ENCODE data around the gene MTHFR.

MTHFR gene

DNA sequence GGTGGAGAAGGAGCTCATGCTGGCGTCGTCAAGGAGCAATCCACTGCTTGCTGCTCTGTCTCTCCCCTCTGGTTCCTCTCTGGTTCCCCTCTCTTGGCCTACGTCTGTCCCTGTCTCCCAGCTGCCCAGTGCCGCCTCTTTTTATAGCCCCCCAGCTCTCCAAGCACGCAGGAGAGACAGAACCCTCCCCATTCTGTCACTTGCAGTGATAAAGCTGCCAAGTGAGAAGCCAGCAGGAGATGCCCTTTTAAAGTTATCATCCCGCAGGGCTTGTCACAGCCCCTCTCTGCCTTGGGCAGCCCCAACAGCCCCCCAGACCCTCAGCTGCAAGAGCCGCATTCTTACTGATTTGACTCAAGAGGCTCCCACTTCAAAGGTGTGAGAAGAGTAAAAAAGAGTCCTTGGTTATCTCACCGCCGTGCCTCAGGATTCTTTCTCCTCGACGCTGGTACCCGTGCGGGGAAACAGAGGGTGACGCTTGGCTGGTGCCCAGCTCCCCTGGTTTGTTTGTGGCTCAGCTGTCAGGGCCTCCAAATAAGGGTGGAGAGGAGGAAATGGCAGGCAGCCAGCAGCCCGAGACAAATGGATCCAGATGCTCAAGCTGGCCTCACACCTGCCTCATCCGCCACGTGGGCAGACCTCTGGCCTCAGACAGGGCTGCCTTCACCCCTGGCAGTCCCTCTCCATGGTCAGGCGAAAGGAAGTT is 42.1 kb upstream of the MTHFR start, which contains the start of gene NPPA:
TSS of gene NPPA (minus strand) at position 117 of the 706 bp plus-strand sequence. CDS start at position 18, 99 bp downstream.
- H3K4me3 ChIP-seq (ENCODE audit: low read length), result no peak within 1 kb of the TSS
- TF ChIP-seq, protein P1, sequence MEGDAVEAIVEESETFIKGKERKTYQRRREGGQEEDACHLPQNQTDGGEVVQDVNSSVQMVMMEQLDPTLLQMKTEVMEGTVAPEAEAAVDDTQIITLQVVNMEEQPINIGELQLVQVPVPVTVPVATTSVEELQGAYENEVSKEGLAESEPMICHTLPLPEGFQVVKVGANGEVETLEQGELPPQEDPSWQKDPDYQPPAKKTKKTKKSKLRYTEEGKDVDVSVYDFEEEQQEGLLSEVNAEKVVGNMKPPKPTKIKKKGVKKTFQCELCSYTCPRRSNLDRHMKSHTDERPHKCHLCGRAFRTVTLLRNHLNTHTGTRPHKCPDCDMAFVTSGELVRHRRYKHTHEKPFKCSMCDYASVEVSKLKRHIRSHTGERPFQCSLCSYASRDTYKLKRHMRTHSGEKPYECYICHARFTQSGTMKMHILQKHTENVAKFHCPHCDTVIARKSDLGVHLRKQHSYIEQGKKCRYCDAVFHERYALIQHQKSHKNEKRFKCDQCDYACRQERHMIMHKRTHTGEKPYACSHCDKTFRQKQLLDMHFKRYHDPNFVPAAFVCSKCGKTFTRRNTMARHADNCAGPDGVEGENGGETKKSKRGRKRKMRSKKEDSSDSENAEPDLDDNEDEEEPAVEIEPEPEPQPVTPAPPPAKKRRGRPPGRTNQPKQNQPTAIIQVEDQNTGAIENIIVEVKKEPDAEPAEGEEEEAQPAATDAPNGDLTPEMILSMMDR (IDR thresholded peaks at IDR 0.05; ENCODE audit: insufficient read depth, low read depth, low read length, missing control alignments), result no peak
- no peak for DNase-seq (ENCODE audit: low read depth)

DNA sequence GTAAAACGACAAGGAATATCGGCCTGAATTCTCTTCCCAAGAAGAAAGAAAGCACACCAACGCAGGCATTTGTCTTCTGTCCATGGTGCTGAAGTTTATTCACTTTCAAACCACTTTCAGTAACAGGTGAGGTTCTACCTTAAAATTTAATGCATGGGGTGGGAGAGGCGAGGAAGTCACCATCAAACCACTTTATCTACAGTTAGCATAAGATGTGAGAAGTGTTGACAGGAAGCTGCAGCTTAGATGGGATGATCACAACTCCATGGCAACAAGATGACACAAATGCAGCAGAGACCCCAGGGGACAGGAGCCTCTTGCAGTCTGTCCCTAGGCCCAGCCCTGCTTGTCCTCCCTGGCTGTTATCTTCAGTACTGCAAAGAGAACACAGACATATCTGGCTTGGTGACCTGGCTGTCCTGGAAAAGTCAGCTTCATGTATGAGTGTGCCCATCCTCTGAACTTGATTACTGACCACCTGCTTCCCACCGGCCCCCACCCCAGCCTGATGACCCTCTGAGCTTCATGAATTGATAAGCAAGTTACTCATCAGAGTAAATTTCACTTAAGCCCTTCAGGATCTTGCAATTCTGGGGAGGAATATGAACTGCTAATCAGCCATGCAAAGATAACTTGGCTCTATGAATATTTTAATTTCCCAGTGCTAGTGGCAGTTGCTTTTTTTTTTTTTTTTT is 40.0 kb upstream of the MTHFR start:
- TF ChIP-seq, protein P1 (IDR thresholded peaks at IDR 0.05; ENCODE audit: insufficient read depth, low read depth, low read length, missing control alignments), result no peak
- DNase-seq (ENCODE audit: low read depth), result peak; percentile 48
- H3K4me3 ChIP-seq (ENCODE audit: low read length), result no peak overlapping the region

DNA sequence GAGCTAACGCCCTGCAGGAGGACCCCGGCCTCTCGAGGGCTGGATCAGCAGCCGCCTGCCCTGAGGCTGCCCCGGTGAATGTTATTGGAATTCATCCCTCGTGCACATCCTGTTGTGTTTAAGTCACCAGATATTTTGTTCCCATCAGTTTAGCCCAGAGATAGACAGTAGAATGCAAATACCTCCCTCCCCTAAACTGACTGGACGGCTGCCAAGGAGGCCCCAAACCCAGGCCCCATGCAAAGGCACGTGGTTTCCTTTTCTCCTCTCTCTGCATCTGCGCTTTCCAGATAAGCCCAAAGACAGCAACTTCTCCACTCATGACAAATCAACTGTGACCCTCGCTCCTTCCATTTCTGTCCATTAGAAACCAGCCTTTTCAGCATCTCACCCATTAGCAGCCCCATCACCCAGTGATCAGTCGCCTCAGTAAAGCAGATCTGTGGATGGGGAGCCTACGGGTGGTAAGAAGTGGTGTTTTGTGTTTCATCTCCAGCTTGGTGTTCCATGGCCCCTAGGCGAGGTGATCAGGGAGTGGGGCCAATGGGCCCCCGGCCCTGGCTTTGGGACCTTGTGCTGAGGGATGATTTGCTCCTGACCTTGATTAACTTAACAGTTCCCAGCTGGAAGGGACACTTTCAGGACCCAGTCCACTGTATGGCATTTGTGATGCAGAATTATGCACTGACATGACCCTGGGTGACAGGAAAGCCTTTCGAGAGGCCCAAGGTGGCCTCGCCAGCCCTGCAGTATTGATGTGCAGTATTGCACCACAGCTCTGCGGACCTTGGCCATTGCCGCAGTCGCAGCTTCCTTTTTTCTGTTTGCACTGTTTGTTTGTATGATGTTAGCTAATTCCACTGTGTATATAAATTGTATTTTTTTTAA is 36.6 kb upstream of the MTHFR start:
- TF ChIP-seq, protein P1 (IDR thresholded peaks at IDR 0.05; ENCODE audit: insufficient read depth, low read depth, low read length, missing control alignments), result no peak
- no peak for DNase-seq (ENCODE audit: low read depth)
- no peak overlapping the region for H3K4me3 ChIP-seq (ENCODE audit: low read length)

DNA sequence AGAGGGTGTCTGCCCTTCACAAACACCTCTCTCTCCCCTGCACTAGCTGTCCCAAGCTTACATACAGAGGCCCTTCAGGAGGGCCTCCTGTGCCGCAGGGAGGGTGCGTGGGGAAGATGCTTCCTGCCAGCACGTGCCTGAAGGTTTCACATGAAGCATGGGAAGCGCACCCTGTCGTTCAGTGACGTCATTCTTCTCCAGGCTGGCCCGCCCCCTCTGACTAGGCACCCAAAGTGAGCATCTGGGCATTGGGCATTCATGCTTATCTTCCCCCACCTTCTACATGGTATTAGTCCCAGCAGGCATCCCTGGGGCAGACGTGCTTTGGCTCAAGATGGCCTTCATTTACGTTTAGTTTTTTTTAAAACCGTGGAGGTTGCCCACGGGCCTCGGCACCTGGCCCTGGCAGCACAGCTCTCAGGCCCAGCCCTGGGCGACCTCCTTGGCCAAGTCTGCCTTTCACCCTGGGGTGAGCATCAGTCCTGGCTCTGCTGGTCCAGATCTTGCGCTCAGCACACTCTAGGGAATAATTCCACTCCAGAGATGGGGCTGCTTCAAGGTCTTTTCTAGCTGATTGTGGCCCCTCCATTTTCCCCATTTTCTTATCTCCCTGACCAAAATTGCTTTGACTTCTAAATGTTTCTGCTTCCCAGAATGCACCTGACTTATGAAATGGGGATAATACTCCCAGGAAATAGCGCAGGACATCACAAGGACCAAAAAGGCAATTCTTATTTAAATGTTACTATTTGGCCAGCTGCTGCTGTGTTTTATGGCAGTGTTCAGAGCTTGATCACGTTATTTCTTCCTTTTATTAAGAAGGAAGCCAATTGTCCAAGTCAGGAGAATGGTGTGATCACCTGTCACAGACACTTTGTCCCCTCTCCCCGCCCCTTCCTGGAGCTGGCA is 35.7 kb upstream of the MTHFR start:
- H3K4me3 ChIP-seq (ENCODE audit: low read length), result no peak overlapping the region
- TF ChIP-seq, protein P1 (IDR thresholded peaks at IDR 0.05; ENCODE audit: insufficient read depth, low read depth, low read length, missing control alignments), result no peak
- no peak for DNase-seq (ENCODE audit: low read depth)

DNA sequence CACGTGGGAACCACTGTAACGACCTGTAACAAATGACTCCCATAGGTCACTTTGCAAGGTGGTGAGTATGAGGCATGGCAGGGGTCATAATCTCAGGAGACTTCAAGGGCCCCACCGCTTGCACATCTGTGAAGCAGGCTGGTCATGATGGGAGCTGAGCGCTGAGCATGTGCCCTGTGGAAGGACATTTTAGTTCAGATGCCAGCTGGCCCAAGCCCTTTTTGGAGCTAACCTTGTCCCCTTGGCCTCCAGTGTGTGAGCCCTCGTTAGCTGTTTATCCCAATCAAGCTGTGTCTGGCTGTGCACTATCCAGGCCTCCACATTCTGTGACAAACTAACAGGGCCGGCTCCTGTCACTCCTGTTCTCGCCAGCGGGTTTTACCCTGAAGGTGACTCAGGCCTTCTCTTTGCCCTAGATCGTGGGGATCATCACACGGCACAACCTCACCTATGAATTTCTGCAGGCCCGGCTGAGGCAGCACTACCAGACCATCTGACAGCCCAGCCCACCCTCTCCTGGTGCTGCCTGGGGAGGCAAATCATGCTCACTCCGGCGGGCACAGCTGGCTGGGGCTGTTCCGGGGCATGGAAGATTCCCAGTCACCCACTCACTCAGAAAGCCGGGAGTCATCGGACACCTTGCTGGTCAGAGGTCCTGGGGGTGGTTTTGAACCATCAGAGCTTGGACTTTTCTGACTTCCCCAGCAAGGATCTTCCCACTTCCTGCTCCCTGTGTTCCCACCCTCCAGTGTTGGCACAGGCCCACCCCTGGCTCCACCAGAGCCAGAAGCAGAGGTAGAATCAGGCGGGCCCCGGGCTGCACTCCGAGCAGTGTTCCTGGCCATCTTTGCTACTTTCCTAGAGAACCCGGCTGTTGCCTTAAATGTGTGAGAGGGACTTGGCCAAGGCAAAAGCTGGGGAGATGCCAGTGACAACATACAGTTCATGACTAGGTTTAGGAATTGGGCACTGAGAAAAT is 34.3 kb upstream of the MTHFR start:
- DNase-seq (ENCODE audit: low read depth), result no peak
- TF ChIP-seq, protein P1 (IDR thresholded peaks at IDR 0.05; ENCODE audit: insufficient read depth, low read depth, low read length, missing control alignments), result no peak
- H3K4me3 ChIP-seq (ENCODE audit: low read length), result no peak overlapping the region

Data from epithelial cell of esophagus (primary cell).